ENCODE data around the gene POU6F2. TPM values are rescaled to one million over a fixed set of nuclear protein-coding genes. Genes with fewer than 3 reads are reported as not detected.
A peak's percentile ranks its signal among the peaks of the same experiment; 100 is the strongest.

Gene POU6F2
- total and polyA plus RNA-seq, 9 of the 15 experiments (the other 6 are each of a cell fraction or from before 2014, with no cell fraction given), result 0.29 to 1.5 (median 0.96) TPM

GRCh38 chr7:39407723-39408122 lies 430.0 kb downstream of the POU6F2 start:
- in situ Hi-C loops (cut with MboI), result no loop called here
- H3K4me1 ChIP-seq (replicated peaks in 1 of 2; ENCODE audit: control insufficient read depth in 2 of 2, insufficient read depth in 2 of 2, low read length in 2 of 2), result no peaks in the 10 kb centered on the region
- H3K36me3 ChIP-seq (ENCODE audit: control insufficient read depth, insufficient read depth, low read length), result no peaks in the 10 kb centered on the region
- no peaks in the 10 kb centered on the region for H3K9me1 ChIP-seq (ENCODE audit: control insufficient read depth, insufficient read depth, low read length)
- ChIA-PET CTCF (ENCODE audit: low intra/inter-chr PET ratio) (no interaction called here), POLR2A (no interaction called here)
- intact Hi-C loops (cut with micrococcal nuclease), result no loop called here
- no peak overlapping the region for H3K4me3 ChIP-seq
- H3K79me2 ChIP-seq (ENCODE audit: control insufficient read depth, insufficient read depth, low read length), result no peaks in the 10 kb centered on the region
- no peak overlapping the region for H3K9ac ChIP-seq (ENCODE audit: insufficient read depth in 1 of 2, low read depth in 2 of 2, low read length in 2 of 2)
- BruUV-seq (replicated peaks), result no TSS peak
- ATAC-seq (no peak), FAIRE-seq (no peak), DNase-seq (ENCODE audit: extremely low read depth in 1 of 4, low spot score in 3 of 4) (no peak)
- no peak for TF ChIP-seq HNRNPH1 (optimal IDR thresholded peaks at IDR 0.05; ENCODE audit: low read depth, low read length)
- no peak for TF ChIP-seq PCBP1 (IDR thresholded peaks at IDR 0.05; ENCODE audit: low read depth, low read length, poor library complexity, severe bottlenecking)
- peak; percentile 42; the same call in 1 of the 2 replicates for TF ChIP-seq MAFG (tag; conservative IDR thresholded peaks at IDR 0.05)
- 0% methylated on average over 8 of the region's 8 CpGs for WGBS (ENCODE audit: insufficient coverage, low coverage, missing lambda C conversion rate)
- no peaks in the 10 kb centered on the region for H3K9me3 ChIP-seq (replicated peaks; ENCODE audit: control insufficient read depth, insufficient read depth, low read depth, low read length)
- no peak overlapping the region for H3K27ac ChIP-seq (ENCODE audit: extremely low read depth, low read depth, low read length)
- peaks cover 3 to 23% of the 10 kb centered on the region in 2 experiments for H3K27me3 ChIP-seq (ENCODE audit: control insufficient read depth in 2 of 2, insufficient read depth in 2 of 2, low read length in 2 of 2)
- H2AFZ ChIP-seq (ENCODE audit: low read depth, low read length), result no peak overlapping the region
- no peak overlapping the region for H3K4me2 ChIP-seq (ENCODE audit: insufficient read depth, low read length)
- H4K20me1 ChIP-seq (replicated peaks; ENCODE audit: control insufficient read depth, insufficient read depth, low read length), result no peaks in the 10 kb centered on the region

GRCh38 chr7:39408906-39409305 lies 431.2 kb downstream of the POU6F2 start:
- peaks cover 4 to 27% of the 10 kb centered on the region in 2 experiments for H3K27me3 ChIP-seq (ENCODE audit: control insufficient read depth in 2 of 2, insufficient read depth in 2 of 2, low read length in 2 of 2)
- CTCF ChIA-PET (ENCODE audit: low intra/inter-chr PET ratio), result no interaction called here
- FAIRE-seq (no peak), DNase-seq (ENCODE audit: extremely low read depth in 1 of 4, low spot score in 3 of 4) (no peak), ATAC-seq (no peak)
- no TSS peak for BruUV-seq (replicated peaks)
- no peak overlapping the region for H3K27ac ChIP-seq (ENCODE audit: extremely low read depth, low read depth, low read length)
- no peak overlapping the region for H3K9ac ChIP-seq (ENCODE audit: insufficient read depth in 1 of 2, low read depth in 2 of 2, low read length in 2 of 2)
- no peaks in the 10 kb centered on the region for H3K79me2 ChIP-seq (ENCODE audit: control insufficient read depth, insufficient read depth, low read length)
- H3K4me2 ChIP-seq (ENCODE audit: insufficient read depth, low read length), result no peak overlapping the region
- H3K36me3 ChIP-seq (ENCODE audit: control insufficient read depth, insufficient read depth, low read length), result no peaks in the 10 kb centered on the region
- H2AFZ ChIP-seq (ENCODE audit: low read depth, low read length), result no peak overlapping the region
- no peak overlapping the region for H3K4me3 ChIP-seq
- intact Hi-C loops (cut with micrococcal nuclease), result no loop called here
- H3K4me1 ChIP-seq (replicated peaks in 1 of 2; ENCODE audit: control insufficient read depth in 2 of 2, insufficient read depth in 2 of 2, low read length in 2 of 2), result peaks cover 0 to 3% of the 10 kb centered on the region in 2 experiments; a peak in 1 of 5 replicates
- POLR2A ChIA-PET, result no interaction called here
- no peaks in the 10 kb centered on the region for H3K9me3 ChIP-seq (replicated peaks; ENCODE audit: control insufficient read depth, insufficient read depth, low read depth, low read length)
- no peaks in the 10 kb centered on the region for H4K20me1 ChIP-seq (replicated peaks; ENCODE audit: control insufficient read depth, insufficient read depth, low read length)
- no peaks in the 10 kb centered on the region for H3K9me1 ChIP-seq (ENCODE audit: control insufficient read depth, insufficient read depth, low read length)
- WGBS (ENCODE audit: insufficient coverage, low coverage, missing lambda C conversion rate), result 0% methylated on average over 1 of the region's 1 CpG
- in situ Hi-C loops (cut with MboI), result no loop called here
- TF ChIP-seq ZNF217 (CRISPR knock-in tag; IDR thresholded peaks at IDR 0.05) (no peak), PTBP1 (IDR thresholded peaks at IDR 0.05; ENCODE audit: low read depth, low read length) (no peak), ZEB2 (IDR thresholded peaks at IDR 0.05) (no peak), CBX5 (IDR thresholded peaks at IDR 0.05; ENCODE audit: borderline replicate concordance, low read depth) (no peak), NCOR1 (IDR thresholded peaks at IDR 0.05) (no peak), ELK3 (CRISPR knock-in tag; IDR thresholded peaks at IDR 0.05) (no peak), ZNF121 (CRISPR knock-in tag; conservative IDR thresholded peaks at IDR 0.05) (no peak), CREB3 (tag; conservative IDR thresholded peaks at IDR 0.05; ENCODE audit: low read depth) (no peak), ZNF282 (CRISPR knock-in tag; IDR thresholded peaks at IDR 0.05) (no peak)
